GM21381 (cell line): ENCODE data around the gene ZFHX3.

Experiments used
- ATAC-seq: cut with Tn5 transposase; IDR thresholded peaks from one replicate; pipeline ENCODE4 v1.9.1; 2021; ENCODE audit warnings: mild to moderate bottlenecking, moderate library complexity; ENCODE audit not compliant: unreplicated experiment

Gene ZFHX3

DNA sequence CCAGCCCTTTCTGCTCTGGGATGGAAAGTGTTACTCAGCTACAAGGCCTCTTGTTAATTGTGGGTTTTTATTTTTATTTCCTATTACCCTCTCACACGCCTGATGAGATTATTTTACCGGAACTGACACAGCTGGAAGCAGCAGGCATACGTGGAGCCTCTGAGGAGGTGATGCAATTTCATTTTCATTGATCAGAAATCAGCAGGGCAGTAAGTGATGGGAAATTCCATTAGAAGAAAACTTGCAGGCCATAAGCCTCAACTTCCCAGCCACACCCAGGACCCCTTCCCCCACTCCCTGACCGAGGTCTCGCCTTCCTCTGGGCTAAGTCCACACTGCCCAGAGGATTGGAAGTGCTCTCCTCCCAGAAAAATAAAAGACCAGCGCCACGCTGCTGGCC lies 69.7 kb downstream of the ZFHX3 start:
- ATAC-seq, result no peak

DNA sequence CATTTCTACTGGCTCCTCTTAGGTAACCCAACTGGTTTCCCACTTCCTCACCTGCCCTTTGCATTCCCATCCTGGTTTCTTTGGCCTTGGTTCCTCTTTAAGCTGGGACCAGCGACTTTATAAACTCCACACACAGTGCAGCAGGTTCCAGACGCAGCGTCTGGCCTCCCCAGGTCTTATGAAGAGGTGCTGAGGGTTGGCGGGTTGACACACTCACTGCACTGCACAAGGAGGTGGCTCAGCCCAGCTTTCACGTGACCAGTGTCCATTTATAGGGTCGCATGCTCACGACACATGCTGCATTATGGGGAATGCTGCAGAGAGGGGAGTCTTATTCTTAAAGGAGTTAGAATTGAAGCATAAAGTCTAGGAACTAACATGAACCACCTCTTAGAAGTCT lies 70.8 kb downstream of the ZFHX3 start:
- ATAC-seq, result no peak

DNA sequence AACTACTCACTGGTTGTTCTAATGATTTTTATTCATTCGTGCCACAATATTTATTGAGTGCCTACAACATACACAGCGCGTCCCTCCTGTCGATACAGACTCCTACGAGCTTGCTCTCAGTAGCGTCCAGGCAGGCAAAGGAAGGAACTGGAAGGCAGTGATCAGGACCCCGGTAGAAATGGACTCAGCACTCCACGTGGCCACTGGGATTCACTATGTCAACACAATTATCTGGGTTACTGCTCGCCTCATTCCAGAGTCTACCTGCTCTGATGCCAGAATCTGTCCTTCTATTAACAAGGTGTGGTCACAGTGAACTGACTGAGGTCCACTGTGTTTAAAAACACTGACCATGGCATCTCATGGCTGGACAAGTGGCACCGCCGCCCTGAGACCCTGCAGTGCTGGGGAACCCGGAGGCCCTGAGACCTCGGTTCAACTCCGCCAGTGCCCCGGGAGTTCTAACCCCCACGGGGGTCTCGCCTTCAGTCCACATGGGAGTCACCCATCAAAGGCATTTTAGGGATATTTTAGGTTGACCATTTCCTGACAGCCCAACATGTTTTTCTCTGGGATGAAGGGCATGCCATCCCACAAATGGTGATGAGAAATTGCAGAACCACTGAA lies 71.4 kb downstream of the ZFHX3 start:
- no peak for ATAC-seq

DNA sequence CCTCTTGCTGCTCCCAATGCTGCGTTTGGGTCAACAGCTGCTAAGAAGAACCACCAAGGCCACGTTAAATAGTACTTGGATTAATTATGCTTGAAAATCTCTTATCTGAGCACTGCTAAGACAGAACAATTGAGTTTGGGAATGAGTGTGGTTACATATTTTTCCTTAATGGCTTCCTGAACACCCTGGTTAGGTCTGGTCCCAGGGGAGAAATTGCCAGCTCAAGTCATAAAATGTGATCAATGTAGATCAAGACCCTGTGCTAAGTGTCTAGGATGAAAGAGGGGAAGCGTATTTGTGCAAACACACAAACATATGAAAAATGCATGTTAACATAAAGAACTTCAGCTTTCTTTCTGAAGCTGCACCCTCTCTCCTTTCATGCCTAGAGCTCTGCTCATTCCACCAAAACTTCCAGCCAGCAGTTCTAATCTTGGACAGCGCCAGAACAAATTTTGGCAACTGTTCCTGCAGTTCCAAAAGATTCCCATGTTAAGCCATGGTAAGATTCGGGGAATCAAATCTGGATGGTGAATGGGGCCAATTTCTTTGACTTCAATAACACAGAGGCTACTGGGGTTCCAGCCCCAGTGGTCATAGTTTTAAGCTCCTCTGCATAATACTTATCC lies 72.0 kb downstream of the ZFHX3 start:
- no peak for ATAC-seq

DNA sequence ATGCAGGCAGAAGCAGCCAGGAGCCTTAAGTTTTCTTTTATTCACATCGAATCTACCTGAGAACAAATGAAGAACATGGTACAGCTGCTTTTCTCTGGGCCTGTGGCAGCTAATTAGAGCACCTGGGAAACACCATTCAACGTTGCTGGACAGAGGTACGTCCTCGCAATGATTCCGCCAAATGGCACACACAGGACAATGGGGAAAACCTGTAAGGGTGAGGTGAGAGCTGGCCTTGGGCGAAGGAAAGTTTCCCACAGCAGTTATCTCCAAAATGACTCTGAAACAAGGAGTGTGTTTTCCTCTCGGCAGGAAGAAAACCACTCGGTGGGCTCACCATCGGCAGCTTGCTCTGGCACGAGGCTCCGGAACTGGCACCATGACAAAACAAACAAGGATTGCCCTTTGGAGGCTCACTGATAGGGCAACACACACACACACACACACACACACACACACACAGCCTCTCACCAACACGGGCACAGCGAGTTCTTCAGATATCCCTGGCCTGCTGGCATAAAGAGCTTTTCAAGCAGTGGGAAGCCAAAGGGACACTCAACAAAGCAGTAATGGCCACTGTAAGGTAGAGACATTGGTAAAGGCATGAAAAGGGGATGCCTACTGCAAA lies 73.7 kb downstream of the ZFHX3 start:
- ATAC-seq, result no peak

DNA sequence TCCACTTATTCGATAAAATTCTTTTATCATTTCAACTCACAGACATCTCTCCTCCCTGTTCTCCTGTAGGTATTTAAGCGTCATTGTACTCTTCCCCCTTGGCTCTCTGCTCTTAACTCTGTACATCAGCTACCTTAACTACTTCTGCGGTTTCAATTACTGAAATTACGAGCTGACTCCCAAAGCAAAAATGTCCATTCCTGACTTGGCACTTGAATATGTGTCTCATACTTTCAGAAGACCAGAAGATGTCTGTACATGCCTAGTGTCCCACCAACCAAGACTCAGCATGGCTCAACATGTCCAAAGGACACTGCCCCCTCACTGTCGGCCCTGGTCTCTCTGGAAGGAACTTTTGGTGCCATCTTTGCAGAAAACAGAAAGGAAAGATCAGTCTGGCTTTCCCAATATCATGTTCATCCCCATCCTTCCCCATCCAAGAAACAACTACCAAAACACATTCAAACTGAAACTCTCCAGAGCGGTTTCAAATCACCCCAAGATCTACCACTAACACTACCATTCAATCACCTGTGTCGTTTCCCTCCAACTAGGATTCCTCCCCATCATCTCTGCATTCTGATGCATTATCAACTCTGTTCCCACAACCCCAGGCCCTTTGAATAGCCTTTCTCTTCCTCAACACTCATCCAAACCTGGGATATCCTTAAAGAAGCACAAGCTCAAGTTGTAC lies 74.9 kb downstream of the ZFHX3 start:
- no peak for ATAC-seq

DNA sequence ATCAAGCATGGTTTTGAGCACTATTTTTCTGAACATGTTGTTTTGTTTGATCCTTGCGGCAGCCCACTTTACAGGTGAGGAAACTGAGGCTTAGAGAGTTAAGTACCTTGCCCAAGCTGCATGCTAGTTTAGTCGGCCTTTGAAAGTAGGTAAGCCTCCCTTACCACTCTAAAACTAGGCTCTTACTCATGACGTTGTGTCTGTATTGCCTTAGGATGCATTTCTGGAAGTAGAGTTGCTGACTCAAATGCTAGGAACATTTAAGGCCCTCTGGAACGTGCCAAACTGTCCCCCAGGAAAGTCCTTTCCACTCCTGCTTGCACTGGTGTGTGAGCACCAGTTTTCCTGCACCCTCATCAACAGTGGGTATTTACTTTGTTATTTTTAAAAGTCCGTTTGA lies 76.6 kb downstream of the ZFHX3 start:
- ATAC-seq, result no peak

DNA sequence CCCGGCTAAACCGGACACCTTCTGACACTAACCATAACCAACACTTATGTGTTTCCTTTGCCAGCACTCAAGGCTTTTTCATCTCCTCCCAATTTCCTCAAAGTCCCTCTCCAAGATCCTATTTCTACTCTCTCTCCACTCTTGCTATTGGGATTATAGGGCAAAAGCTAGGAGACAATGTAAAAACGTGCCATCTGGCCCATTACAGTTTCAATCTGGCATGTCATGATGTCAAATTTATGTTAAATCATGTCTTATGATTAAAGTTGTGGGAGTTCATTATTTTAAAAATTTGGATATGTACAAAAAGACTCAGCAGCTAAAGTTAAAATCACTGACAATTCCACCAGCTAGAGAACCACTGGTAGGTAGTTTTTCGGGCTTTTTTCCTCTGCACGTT lies 77.3 kb downstream of the ZFHX3 start:
- no peak for ATAC-seq

DNA sequence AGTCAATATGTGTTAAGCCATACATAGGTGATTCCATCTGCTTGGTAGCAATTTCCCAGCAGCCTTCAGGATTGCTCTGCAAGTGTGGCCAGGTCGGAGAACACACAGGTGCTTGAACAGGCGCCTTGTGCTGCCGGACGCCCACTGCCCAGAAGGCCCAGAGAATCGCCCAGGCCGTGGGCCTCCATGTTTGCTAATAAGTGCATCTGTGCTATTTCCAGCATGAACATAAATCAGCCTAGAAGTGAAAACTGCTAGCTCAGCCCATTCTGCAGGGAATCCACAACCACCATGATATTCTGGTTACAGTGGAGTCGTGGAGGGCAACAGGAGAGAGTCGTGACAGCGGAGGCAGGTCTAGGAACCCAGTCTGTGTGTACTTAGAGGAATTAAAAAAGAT lies 78.1 kb downstream of the ZFHX3 start:
- no peak for ATAC-seq

DNA sequence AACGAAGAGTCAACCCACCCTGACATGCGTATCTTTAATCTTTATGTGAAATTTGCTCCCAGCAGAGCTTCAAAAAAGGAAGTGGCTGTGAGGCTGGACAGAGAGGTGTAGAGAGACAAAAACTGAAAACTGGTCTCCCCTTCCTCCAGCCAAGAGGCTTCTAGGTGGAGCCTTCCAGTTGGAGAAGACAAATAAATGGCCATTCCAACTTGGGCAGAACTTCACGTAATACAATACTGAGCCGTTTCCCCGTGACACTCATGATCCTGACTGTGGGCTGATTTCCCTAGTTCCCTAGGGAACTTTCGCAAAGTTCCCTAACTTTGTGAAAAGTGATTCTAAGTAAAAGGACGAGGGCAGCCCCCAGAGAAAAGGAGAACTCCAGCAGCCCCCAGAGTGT lies 78.8 kb downstream of the ZFHX3 start:
- ATAC-seq, result no peak

DNA sequence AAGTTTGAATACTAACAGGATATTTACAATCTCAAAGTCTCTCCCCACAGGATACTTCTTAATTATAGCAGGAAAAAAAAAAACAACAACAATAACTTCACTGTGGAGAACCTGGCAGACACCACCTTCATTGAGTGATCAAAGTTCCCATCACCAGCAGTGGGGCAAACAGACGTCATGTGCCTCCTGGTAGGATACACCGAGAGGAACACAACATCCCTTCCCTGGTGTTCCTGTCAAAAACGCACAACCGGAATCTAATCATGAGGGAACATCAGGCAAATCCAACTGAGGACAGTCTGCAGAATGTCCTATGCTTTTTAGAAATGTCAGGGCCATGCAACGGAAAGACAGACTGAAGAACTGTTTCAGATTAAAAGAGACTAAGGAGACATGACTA lies 80.0 kb downstream of the ZFHX3 start:
- no peak for ATAC-seq

DNA sequence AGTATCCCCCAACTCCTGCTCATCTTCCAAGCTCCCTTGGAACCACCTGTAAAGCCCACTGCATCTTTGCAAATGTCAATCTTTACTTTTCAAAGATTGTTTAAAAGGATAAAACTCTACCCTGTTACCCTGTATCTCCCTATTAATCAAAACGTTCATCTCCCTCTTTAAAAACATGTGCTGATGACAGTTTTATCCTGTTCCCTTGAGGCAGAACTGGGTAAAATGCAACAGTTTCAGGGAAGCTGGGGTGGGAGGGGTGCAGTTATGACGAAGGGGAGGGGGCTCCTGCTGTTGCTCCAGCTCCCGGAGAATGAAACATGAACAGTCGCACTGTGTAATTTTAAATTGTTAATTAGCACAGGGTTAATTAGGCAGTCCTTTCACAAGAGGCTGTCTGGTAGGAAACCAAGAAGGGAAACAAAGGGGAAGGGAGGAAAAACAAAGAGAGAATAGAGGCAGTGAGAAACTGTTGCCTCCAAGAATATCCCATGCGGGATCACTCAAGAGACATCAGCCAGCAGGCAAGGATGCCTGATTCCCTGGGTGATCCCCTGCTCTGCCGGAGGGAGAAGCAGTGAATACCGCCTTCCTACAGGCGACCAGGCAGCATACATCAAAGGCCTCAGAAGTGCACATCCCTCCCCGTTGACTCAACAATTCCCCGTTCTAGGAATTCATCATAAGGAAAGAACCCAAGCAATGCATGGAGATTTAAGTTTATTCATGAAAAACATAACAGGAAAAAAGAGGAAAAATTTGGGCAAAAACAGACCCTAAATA lies 84.2 kb downstream of the ZFHX3 start:
- no peak for ATAC-seq

DNA sequence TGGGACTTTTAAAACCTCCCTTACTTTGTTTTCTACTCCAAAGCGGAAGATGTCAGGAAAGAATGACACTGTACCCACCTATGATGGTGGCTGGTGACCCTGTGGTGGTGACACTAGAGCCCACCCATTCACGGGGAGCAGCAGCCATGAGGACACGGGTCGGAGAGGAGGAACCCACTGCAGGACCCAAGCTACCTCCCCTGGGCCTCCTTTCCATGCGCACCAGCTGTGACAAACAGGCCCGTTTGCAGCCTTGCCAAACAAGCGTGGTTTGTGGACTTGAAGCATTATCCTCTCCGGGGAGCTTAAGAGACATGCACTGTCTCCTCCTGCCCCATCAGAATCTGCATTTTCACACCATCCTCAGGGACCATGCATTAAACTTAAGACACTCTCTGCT lies 85.6 kb downstream of the ZFHX3 start:
- ATAC-seq, result no peak

DNA sequence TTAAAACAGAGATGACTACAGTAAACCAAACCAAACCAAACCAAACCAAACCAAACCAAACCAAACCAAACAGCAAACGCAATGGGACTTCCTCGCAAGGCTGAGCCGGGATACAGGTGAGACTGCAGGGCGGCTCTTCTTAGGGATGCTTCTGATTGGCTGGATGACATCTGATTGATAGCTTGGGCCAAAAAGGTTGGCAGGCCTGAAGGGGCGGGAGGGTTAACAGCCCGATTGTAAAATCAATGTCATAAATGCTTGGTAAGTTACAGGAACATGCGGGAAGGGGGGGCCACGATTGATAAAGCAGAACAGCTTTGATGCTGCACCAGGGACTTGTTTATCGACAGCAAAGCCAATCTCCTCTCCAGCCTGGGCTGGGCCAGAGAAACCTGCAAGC lies 86.1 kb downstream of the ZFHX3 start:
- no peak for ATAC-seq

DNA sequence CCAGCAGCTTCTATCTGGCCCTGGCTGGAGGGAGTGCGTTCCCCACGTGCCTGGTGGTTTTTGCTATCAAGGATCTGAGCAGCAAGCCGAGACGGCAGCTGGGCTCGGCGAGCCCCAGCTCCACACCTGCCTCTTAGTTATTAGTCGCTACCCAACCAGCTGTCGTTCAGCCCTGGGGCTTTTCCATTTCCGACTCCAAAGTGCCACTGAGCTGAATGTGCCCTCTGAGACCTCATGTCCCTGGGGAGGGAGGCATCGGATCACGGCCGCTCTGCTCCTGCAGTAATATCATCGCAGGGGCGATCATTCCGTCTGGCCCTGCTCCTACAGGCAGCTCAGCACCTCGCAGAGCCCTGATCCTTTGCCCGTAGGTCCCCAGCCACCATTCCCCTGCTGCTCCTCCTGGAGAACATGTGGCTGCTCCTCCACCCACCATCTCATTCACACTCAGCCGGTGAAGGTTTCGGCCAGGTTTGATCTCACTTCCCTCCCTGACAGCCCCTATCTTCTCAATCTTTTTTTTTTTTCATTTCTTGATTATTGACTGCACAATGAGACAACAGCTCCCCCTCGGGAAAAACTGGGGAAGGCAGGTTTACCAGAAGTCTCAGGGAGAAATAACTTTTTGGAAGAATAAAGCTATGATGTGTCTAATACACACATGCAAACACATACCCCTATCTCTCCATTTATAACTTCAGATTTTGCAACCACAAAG lies 86.7 kb downstream of the ZFHX3 start:
- no peak for ATAC-seq

DNA sequence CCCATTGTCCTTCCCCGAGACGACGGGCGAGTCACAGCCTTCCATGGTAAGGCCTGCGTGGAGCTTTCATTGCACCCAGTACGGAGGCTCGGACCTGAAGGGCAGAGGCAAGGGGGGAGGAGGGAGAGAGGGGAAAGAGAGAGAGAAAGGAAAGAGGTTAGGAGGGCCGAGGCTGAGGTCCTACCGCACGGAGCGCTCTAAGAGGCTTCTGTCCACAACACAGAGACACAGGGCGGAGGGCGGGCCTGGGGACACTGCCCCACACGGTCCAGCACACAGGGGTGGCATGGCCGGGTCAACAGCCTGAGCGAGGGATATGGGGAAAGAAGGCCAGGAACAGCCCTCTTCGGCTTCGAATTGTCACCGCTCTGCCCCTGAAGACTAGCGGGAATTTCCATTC lies 87.8 kb downstream of the ZFHX3 start:
- ATAC-seq, result no peak

DNA sequence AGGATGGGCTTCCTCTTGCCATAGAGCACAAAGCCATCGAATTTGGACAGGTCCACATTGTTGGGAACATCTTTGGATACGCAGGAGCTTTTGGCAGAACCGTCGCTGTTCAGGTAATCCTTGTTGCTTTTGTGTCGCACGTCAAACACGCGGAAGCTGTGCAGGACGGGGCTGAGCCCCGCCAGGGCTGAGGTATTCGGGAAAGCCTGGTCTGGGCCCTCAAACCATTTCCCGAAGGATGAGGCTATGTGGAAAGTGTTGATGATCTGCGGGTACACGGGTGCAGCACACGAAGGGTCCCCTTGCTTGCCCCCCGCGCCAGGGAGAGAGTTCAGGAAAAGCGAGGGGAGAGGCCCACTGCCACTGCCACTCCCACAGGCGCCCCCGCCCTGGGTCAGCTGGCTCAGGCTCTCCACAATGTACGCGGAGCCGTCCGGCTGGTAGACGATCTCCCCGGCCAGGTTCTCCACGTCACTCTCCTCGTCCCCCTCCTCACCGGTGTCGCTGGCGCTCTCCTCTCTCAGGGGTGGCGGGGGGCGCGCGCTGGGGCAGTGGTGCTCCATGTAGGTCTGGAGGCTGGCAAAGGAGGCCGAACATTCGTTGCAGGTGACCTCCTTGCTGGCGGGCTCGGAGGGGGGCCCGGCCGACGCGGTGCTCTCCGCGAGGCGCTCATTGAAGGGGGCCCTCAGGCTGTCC lies 88.5 kb downstream of the ZFHX3 start:
- no peak for ATAC-seq

DNA sequence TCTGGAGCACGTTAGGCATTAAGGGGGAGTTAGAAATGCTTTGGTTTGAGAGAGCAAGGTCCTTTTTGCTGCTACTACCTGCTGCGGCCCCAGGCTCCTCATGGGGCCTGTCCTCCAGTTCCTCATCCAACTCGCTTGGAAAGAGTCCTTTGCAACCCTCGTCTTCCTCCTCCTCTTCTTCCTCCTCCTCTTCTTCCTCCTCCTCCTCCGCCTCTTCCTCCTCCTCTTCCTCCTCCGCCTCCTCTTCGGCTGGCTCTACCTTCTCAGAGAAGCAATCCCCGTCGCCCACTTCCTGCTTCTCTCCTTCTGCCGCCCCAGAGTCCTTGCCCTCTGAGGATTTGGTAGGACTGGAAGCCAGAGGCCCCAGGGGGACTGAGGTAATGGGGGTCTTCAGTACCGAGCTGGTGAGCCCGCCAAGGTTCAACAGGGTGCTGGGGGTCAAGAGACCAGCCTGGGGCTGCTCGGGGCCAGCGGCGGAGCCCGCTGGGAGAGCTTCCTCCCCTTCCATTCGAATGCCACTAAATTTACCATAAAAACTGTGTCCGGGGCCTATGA lies 89.3 kb downstream of the ZFHX3 start:
- ATAC-seq, result no peak

DNA sequence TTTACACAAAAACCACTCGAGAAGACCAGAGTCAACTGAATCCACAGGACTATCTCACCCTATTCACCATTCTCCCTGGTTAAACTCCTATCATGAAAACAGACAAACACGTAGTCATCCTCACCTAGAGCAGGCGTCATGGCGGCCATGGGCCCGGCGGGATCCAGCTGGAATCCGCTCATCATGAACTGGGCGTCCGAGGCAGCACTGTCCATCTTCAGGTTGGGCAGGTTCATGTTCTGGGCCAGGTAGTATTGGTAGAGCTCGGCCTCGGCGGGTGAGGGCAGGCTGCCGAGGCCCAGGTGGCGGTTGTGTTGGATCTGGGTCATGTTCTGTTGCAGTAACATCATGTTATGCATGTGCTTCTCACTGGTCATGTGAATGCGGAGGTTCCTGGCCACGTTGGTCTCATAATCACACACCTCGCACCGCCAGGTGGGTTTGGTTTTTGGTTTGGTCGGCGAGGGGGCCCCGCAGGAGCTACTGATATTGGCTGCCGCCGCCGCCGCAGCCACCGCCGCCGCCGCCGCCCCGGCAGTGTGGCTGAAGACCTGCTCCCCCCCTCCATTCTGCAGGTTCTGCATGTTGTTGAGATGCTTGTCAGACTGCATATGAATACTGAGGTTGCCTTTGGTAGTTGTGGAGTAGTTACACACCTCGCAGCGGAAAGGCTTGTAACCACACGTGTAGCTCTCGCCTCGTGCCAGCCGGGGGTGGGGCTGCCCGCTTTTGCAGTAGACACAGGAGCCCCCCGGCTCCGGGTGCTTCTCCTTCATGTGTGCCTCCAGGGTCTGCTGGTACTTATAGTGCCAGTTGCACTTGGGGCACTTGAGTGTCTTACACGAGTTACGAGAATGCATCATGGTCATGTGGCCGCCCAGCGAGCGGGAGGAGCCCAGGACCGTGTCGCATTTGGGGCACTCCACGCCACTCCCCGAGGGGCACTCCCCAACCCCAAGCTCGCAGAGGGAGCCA lies 90.3 kb downstream of the ZFHX3 start:
- ATAC-seq, result no peak
